Mesodermal cell (in vitro differentiated cells): ENCODE results near the gene CEND1.

Experiments
- H3K27ac ChIP-seq: 2 replicates; pipeline ENCODE4 v1.7.0; 2013; ENCODE audit warnings: mild to moderate bottlenecking, low read depth, low read length, moderate library complexity; ENCODE audit not compliant: severe bottlenecking
- H3K36me3 ChIP-seq: 2 replicates; pipeline ENCODE4 v1.7.1; 2013; ENCODE audit warnings: mild to moderate bottlenecking, low read length, moderate library complexity; ENCODE audit not compliant: control insufficient read depth, insufficient read depth
- H3K4me1 ChIP-seq: one replicate; pipeline ENCODE4 v1.7.1; 2013; ENCODE audit warnings: mild to moderate bottlenecking, low read length; ENCODE audit not compliant: insufficient read depth, control insufficient read depth, poor library complexity, severe bottlenecking
- H3K4me3 ChIP-seq: 2 replicates; pipeline ENCODE4 v1.7.0; 2013; ENCODE audit warnings: low read length, control low read depth, mild to moderate bottlenecking; ENCODE audit not compliant: insufficient read depth, poor library complexity, severe bottlenecking; ENCODE audit errors: extremely low read depth
- H3K9me3 ChIP-seq: 2 replicates; pipeline ENCODE4 v1.7.1; 2013; ENCODE audit warnings: mild to moderate bottlenecking, low read length, moderate library complexity; ENCODE audit not compliant: control insufficient read depth
- WGBS, 2 experiments: methylation state at CpG; one replicate each; pipeline ENCODE4 v1.1.5; 2013; ENCODE audit warnings: missing lambda C conversion rate in 2 of 2; ENCODE audit not compliant: insufficient coverage in 2 of 2; 5-methylcytosine and 5-hydroxymethylcytosine counted together

The CEND1 gene

DNA sequence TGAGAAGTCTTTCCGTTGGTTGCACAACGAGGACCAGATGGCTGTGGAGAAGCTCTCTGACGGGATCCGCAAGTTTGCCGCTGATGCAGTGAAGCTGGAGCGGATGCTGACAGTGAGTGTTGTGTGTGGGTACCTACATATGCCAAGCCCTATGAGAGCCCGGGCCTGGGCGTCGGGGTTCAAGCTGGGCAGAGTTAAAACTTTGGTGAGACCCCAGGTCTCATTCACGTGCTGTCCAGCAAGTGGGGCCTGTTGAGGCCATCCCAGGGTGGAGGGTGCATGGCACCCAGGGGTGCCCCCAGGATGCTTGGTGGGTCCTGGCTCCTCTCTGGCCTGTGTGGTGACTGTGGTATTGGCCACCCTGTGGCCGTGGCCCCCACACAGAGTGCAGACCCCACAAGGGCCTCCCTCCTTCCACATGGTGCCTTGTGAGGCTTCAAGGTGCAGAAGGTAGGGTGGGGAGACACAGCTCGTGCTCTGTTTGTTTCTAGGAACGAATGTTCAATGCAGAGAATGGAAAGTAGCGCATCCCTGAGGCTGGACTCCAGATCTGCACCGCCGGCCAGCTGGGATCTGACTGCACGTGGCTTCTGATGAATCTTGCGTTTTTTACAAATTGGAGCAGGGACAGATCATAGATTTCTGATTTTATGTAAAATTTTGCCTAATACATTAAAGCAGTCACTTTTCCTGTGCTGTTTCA, 25.4 kb downstream of the CEND1 start:
- no peak overlapping the region for H3K27ac ChIP-seq
- peaks cover 80% of the 10 kb centered on the region for H3K36me3 ChIP-seq
- no peak overlapping the region for H3K4me3 ChIP-seq
- 91 to 97% methylated on average over 15 to 17 of the region's 18 CpGs for WGBS, 2 experiments
- no peaks in the 10 kb centered on the region for H3K4me1 ChIP-seq
- H3K9me3 ChIP-seq: no peaks in the 10 kb centered on the region

DNA sequence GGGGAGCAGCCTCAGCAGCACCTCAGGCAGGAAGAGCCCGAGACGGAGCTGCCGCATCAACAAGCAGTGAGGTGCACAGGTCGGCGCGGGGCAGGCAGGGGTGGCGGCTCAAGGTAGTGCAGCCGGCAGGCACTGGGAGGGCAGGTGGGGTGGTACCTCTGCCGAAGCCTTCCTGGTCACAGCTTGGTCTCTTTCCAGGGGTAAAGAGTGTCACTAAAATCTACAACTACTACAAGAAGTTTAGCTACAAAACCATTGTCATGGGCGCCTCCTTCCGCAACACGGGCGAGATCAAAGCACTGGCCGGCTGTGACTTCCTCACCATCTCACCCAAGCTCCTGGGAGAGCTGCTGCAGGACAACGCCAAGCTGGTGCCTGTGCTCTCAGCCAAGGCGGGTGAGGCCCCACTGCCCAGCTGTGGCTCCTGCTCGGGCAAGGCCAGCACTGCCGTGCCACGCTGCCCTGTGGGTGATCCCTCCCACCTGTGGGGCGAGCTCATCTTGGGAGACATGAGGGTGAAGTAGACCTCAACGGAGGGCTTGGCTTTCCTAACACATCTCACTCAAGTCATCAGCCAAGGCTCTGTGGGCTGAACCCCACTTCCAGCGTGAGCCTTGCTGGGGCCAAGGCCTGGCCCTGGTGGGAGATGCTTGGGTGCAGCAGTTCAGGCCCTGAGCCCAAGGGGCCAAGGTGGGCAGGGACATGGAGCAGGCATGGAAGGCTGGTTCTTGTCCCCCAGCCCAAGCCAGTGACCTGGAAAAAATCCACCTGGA, 26.2 kb downstream of the CEND1 start:
- 98% methylated on average over 17 to 20 of the region's 22 CpGs for WGBS, 2 experiments
- H3K4me1 ChIP-seq: no peaks in the 10 kb centered on the region
- peaks cover 81% of the 10 kb centered on the region for H3K36me3 ChIP-seq
- no peak overlapping the region for H3K4me3 ChIP-seq
- H3K27ac ChIP-seq: no peak overlapping the region
- no peaks in the 10 kb centered on the region for H3K9me3 ChIP-seq

DNA sequence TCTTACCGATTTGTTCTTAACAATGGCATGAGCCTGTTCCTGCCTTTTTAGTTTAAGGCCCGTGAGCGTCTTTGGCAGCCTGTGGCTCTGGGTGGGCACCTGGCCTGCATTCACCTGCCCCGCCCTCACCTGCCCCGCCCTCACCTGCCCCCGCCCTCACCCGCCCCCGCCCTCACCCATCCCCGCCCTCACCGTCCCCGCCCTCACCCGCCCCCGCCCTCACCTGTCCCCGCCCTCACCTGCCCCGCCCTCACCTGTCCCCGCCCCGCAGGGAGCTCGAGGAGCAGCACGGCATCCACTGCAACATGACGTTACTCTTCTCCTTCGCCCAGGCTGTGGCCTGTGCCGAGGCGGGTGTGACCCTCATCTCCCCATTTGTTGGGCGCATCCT, 26.8 kb downstream of the CEND1 start:
- Histone ChIP-seq H3K4me1 (no peaks in the 10 kb centered on the region), H3K9me3 (no peaks in the 10 kb centered on the region), H3K4me3 (no peak overlapping the region), H3K36me3 (peaks cover 84% of the 10 kb centered on the region), H3K27ac (no peak overlapping the region)
- WGBS, 2 experiments: 73 to 92% methylated on average over 8 to 13 of the region's 24 CpGs

DNA sequence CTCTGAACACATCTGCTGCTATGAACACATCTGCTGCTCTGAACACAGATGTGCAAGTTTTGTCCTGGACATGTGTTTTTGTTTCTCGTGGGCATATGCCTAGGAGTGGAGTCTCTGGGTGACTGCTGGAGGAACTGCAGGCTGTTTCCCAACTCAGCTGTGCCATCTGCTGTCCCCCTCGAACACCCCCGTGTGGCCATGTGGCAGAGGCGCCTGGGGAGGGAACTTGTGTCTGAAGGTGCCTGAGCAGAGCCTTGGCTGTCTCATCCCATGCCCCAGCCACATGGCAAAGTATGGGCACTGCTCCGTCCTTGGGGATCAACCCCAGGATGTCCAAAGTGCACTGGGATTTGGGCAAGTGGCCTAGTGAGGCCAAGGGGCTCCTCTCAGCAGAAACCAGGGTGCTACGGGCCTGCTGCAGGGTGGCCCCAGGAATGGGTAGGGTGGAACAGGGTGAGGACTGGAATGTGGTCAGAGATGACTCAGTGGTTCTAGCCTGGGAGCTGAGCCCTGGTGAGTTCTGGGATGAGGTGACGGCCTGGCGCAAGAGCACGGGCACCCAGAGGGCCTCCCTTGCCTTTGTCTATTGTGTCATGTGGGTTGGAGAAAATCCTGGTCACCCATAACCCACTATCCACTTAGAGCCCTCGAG, 27.3 kb downstream of the CEND1 start:
- H3K27ac ChIP-seq: no peak overlapping the region
- H3K4me1 ChIP-seq: no peaks in the 10 kb centered on the region
- WGBS, 2 experiments: 88 to 94% methylated on average over 8 to 10 of the region's 10 CpGs
- H3K9me3 ChIP-seq: no peaks in the 10 kb centered on the region
- peaks cover 87% of the 10 kb centered on the region for H3K36me3 ChIP-seq
- H3K4me3 ChIP-seq: no peak overlapping the region

DNA sequence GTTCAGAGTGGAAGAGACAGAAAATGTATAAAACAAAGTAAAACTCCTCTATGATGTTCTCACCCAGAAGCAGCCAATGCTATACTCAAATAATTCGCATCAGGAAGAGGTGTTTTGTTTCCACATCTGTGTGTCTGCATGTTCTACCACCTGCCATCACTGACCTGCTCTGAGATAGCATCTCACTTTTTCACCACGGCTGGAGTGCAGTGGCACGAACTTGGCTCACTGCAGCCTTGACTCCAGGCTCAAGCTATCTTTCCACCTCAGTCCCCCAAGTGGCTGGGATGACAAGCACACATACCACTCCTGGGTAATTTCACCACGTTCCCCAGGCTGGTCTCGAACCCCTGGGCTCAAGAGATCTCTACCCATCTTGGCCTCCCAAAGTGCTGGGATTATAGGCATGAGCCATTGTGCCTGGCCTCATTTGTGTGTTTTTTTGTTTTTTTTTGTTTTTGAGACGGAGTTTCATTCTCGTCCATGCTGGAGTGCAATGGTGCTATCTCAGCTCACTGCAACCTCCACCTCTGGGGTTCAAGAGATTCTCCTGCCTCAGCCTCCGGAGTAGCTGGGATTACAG, 28.3 kb downstream of the CEND1 start:
- Histone ChIP-seq H3K9me3 (no peaks in the 10 kb centered on the region), H3K4me3 (no peak overlapping the region), H3K4me1 (no peaks in the 10 kb centered on the region), H3K27ac (no peak overlapping the region), H3K36me3 (peaks cover 87% of the 10 kb centered on the region)
- 97 to 98% methylated on average over 5 to 6 of the region's 8 CpGs for WGBS, 2 experiments

DNA sequence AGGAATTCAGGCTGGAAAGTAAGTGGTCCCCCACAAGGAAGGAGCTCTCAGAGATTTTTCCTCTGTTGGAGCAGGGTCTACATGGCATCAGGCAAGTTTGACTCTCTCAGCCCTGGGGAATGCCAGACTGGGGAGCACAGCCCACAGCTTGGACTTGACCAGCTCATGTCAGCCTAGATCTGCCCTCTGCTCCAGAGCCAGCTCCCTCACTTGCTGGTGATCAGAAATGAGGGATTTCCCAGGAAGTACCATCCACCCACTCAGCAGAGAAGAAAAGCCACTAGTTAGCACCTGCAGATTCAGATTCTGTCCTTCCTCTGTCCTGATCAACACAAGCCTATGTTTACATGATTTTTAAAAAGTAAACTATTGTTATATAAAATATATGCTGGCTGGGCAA, 29.7 kb downstream of the CEND1 start:
- H3K36me3 ChIP-seq: peaks cover 86% of the 10 kb centered on the region
- H3K4me1 ChIP-seq: no peaks in the 10 kb centered on the region
- no peaks in the 10 kb centered on the region for H3K9me3 ChIP-seq
- no peak overlapping the region for H3K27ac ChIP-seq
- no peak overlapping the region for H3K4me3 ChIP-seq

DNA sequence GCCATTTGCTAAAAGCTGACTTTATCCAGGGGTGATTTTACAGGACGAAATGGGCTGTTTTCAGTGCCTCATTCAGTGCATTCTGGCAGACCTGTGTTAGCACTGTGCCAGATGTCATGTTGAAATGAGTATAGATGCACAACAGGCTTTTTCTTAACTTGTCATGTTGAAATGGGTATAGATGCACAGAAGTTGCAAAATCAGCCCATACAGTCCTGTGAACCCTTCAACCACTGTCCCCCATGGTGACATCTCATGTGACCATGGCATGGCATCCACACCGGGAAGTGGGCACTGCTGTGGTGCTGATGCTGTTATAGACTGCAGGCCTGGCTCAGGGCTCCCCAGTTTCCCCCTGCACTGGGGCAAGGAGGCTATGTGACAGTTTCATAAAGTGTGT, 40.2 kb downstream of the CEND1 start:
- Histone ChIP-seq H3K4me1 (no peaks in the 10 kb centered on the region), H3K36me3 (peaks cover 21% of the 10 kb centered on the region), H3K27ac (no peak overlapping the region), H3K9me3 (no peaks in the 10 kb centered on the region), H3K4me3 (no peak overlapping the region)
- 94 to 100% methylated on average over 2 of the region's 2 CpGs for WGBS, 2 experiments

DNA sequence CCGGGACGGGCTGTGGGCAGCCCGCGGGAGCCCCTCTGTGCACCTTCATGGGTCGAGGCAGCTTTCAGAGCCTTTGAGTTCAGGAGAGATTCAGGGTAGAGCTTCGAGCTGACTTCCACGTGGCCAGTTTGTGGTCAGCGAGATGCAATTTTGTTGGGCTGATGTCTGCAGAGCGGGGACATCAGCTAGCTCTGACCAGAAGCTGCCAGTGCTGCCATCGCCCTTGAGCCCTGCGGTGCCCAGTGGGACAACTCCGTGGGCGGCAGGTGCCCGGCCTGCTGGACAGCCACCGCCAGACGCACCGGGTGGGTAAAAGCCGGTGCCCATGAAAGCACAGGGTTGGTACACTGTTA, 41.9 kb downstream of the CEND1 start:
- Histone ChIP-seq H3K9me3 (no peaks in the 10 kb centered on the region), H3K4me1 (no peaks in the 10 kb centered on the region), H3K27ac (peak overlapping the region; percentile 57), H3K36me3 (peaks cover 20% of the 10 kb centered on the region), H3K4me3 (peak overlapping the region; percentile 90)
- 5 to 12% methylated on average over 15 to 17 of the region's 18 CpGs for WGBS, 2 experiments

DNA sequence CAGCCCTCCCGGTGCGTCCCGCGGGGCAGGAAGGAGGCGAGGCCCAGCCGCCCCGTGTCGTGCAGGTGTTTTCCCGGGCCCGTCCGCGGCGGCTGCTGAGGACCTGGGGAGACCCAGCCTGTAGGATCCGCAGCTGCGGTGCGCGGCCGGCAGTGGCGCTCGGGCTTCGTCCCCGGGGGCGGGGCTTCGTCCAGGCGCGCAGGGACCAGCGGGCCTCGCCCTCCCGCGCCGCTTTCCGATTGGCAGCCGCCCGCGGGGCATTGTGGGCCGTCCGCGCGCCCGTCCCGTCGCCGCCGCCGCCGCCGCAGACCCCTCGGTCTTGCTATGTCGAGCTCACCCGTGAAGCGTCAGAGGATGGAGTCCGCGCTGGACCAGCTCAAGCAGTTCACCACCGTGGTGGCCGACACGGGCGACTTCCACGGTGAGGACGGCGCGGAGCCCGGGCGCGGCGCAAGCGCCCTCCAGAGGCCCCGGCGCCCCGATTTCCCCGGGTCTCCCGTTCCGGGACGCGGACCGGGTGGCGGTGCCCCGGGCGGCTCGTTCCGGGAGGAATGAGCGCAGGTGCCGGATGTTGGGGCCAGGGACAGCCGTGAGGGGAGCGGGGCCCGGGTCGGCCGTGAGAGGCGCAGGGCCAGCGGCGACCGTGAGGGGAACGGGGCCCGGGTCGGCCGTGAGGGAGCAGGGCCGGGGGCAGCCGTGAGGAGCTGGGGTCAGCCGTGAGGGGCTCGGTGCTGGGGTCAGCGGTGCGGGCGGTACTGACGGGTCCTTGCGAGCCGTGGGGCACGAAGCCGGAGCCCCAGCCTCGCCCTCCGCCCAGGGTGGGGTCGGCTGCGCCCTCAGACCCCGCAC, 42.5 kb downstream of the CEND1 start, which contains the start of gene TALDO1:
TSS of gene TALDO1 (plus strand) at position 307 of the 849 bp plus-strand sequence. CDS start at position 325, 18 bp downstream.
- Histone ChIP-seq H3K36me3 (peaks cover 14% of the 10 kb centered on the region), H3K4me1 (no peaks in the 10 kb centered on the region), H3K4me3 (peak within 1 kb of the TSS; percentile 90), H3K27ac (peak within 1 kb of the TSS; percentile 57), H3K9me3 (no peaks in the 10 kb centered on the region)
- WGBS, 2 experiments: 0 to 1% methylated on average over 95 to 103 of the region's 112 CpGs
